IPS DF 19.7 (cell line): Measurements from ENCODE around the gene ESPNL.

Source experiments
- DNase-seq: peaks from one replicate; pipeline ENCODE4 v3.0.0-alpha.2; 2013; ENCODE audit warnings: low read depth, low spot score

ESPNL gene

GRCh38 chr2:238142382-238143205 is 42.5 kb downstream of the ESPNL start:
- DNase-seq, result no peak

GRCh38 chr2:238143239-238143951 is 43.3 kb downstream of the ESPNL start:
- DNase-seq, result no peak

GRCh38 chr2:238144262-238144661 is 44.1 kb downstream of the ESPNL start:
- DNase-seq, result no peak

GRCh38 chr2:238145046-238145445 is 44.9 kb downstream of the ESPNL start:
- DNase-seq, result no peak

- DNase-seq, result no peak
These were observed 45.7 kb downstream of the ESPNL start for GRCh38 chr2:238145851-238146250.

- no peak for DNase-seq
These were observed 46.9 kb downstream of the ESPNL start for GRCh38 chr2:238146884-238147544.

GRCh38 chr2:238148981-238149380 is 48.8 kb downstream of the ESPNL start:
- no peak for DNase-seq

GRCh38 chr2:238149841-238150572 is 49.9 kb downstream of the ESPNL start:
- DNase-seq, result no peak

- DNase-seq, result no peak
These were observed 50.5 kb downstream of the ESPNL start for GRCh38 chr2:238150686-238151085.

- no peak for DNase-seq
These were observed 51.1 kb downstream of the ESPNL start for GRCh38 chr2:238151205-238151604.

GRCh38 chr2:238151628-238152235 is 51.6 kb downstream of the ESPNL start:
- no peak for DNase-seq

- no peak for DNase-seq
These were observed 52.9 kb downstream of the ESPNL start for GRCh38 chr2:238152771-238153688.

- no peak for DNase-seq
These were observed 54.4 kb downstream of the ESPNL start for GRCh38 chr2:238154570-238154969.

GRCh38 chr2:238155051-238155760 is 55.1 kb downstream of the ESPNL start:
- DNase-seq, result no peak

- no peak for DNase-seq
These were observed 55.9 kb downstream of the ESPNL start for GRCh38 chr2:238155761-238156694.

- no peak for DNase-seq
These were observed 57.4 kb downstream of the ESPNL start for GRCh38 chr2:238157506-238158017.

GRCh38 chr2:238158018-238158508 is 57.9 kb downstream of the ESPNL start:
- DNase-seq, result no peak

GRCh38 chr2:238158509-238159070 is 58.5 kb downstream of the ESPNL start, which contains the start of gene ERFE:
TSS of gene ERFE (plus strand) at chr2:238158970. CDS start at chr2:238159008, 38 bp downstream.
- no peak for DNase-seq
